Measurements from ENCODE around the gene TMEM205. TPM values are rescaled to one million over a fixed set of nuclear protein-coding genes. Genes with fewer than 3 reads are reported as not detected.
A peak's percentile ranks its signal among the peaks of the same experiment; 100 is the strongest.

Gene TMEM205
- total and polyA plus RNA-seq, 7 experiments from 2014 or later = 19.5 to 81.0 (median 33.1) TPM

DNA sequence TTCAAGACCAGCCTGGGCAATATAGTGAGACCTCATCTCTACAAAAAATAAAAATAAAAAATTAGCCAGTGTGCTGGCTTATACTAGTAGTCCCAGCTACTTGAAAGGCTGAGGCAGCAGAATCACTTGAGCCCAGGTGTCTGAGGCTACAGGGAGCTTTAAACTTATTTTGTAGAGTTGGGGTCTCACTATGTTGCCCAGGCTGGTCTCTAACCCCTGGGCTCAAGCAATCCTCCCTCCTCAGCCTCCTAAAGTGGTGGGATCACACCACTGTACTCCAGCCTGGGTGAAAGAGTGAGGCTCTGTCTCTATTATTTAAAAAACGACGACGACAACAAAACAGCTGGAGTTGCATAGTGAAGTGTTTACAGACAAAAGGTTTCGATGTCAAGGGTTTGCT lies 14.6 kb downstream of the TMEM205 start:
- Histone ChIP-seq H3K4me1 (ENCODE audit: control insufficient read depth in 2 of 2, insufficient read depth in 2 of 2, low read length in 2 of 2) (no peaks in the 10 kb centered on the region), H3K4me3 (ENCODE audit: low read length) (no peak overlapping the region), H3K36me3 (ENCODE audit: control insufficient read depth in 2 of 3, insufficient read depth in 3 of 3, low read length in 3 of 3) (peaks cover 0 to 21% (median 6%) of the 10 kb centered on the region in 3 experiments), H3K9me3 (ENCODE audit: control insufficient read depth in 2 of 3, low read length in 3 of 3) (no peaks in the 10 kb centered on the region), H3K27me3 (ENCODE audit: control insufficient read depth in 2 of 2, insufficient read depth in 2 of 2, low read length in 2 of 2) (no peaks in the 10 kb centered on the region), H3K27ac (ENCODE audit: low read depth, low read length) (no peak overlapping the region)
- ChIA-PET CTCF (no interaction called here), POLR2A (no interaction called here)
- Mint-ChIP-seq H3K36me3 (peaks cover 11 to 52% (median 29%) of the 10 kb centered on the region in 5 donors), H3K27me3 (no peaks in the 10 kb centered on the region), H3K9me3 (no peaks in the 10 kb centered on the region), H3K4me1 (no peaks in the 10 kb centered on the region), H3K4me3 (no peak overlapping the region), H3K27ac (no peak overlapping the region)
- no peak for DNase-seq
- intact Hi-C loops (cut with micrococcal nuclease) = no loop called here
- ATAC-seq = no peak

DNA sequence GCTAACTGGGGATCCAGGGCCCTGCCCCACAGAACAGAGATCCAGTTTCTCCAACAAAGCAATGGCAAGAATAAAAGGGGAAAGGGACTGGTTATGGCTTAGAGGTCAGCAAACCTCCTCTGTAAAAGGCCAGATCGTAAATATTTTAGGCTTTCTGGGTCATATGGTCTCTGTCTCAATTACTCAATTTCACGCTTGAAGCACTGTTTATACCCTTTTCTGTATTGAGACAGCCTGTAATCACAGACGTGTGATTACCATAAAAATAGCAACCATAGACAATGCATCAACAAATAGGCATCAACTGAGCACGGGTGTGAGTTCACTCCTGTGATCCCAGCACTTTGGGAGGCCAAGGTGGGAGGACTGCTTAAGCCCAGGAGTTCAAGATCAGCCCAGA lies 15.9 kb downstream of the TMEM205 start:
- intact Hi-C loops (cut with micrococcal nuclease) = no loop called here
- no peak for ATAC-seq

DNA sequence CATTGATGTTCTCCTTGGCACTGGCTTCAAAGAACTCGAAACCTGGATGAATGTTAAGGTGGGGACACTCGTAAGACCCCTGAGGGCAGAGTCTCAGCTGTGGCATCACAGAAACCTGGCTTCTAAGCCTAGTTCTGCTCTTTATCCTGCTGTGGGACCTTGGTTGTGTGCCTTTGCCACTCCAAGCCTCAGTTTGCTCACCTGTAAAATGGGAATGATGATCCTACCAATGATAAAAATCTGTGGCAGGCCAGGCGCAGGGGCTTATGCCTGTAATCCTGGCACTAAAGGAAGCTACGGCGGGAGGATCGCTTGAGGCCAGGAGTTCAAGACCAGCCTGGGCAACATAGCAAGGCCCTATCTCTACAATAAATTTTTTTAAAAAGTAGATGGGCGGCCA lies 20.5 kb downstream of the TMEM205 start:
- H3K27me3 ChIP-seq (ENCODE audit: control insufficient read depth in 2 of 2, insufficient read depth in 2 of 2, low read length in 2 of 2) = no peaks in the 10 kb centered on the region
- H3K4me3 ChIP-seq (ENCODE audit: low read length) = no peak overlapping the region
- Mint-ChIP-seq H3K27me3 (peaks cover 0 to 2% (median 0%) of the 10 kb centered on the region in 5 donors), H3K4me3 (no peak overlapping the region), H3K4me1 (peaks cover 12 to 32% (median 17%) of the 10 kb centered on the region in 7 donors), H3K36me3 (peaks cover 0 to 16% (median 11%) of the 10 kb centered on the region in 5 donors), H3K9me3 (no peaks in the 10 kb centered on the region), H3K27ac (peak overlapping the region in 1 of 9 donors; percentile 43)
- ATAC-seq (no peak), DNase-seq (no peak)
- POLR2A ChIA-PET = interaction anchor here (0.6 to 1.6 kb wide), 2 partner anchors 56 to 1237 kb away, joined by 3 to 4 read pairs; no protein-coding TSS in a partner anchor
- H3K27ac ChIP-seq (ENCODE audit: low read depth, low read length) = no peak overlapping the region
- intact Hi-C loops (cut with micrococcal nuclease) = no loop called here
- peaks cover 0 to 12% of the 10 kb centered on the region in 2 donors for H3K4me1 ChIP-seq (ENCODE audit: control insufficient read depth in 2 of 2, insufficient read depth in 2 of 2, low read length in 2 of 2)
- CTCF ChIA-PET = interaction anchor here (0.7 kb wide), 1 partner anchor 42 kb away, joined by 3 read pairs; no protein-coding TSS in a partner anchor
- H3K9me3 ChIP-seq (ENCODE audit: control insufficient read depth in 2 of 3, low read length in 3 of 3) = no peaks in the 10 kb centered on the region
- peaks cover 0 to 3% (median 0%) of the 10 kb centered on the region in 3 experiments for H3K36me3 ChIP-seq (ENCODE audit: control insufficient read depth in 2 of 3, insufficient read depth in 3 of 3, low read length in 3 of 3)

More for the DNA sequence above, 15.9 kb downstream of the TMEM205 start:
- Mint-ChIP-seq H3K9me3 (no peaks in the 10 kb centered on the region), H3K4me3 (no peak overlapping the region), H3K27me3 (no peaks in the 10 kb centered on the region), H3K27ac (peak overlapping the region in 1 of 9 donors; percentile 17), H3K36me3 (peaks cover 5 to 38% (median 17%) of the 10 kb centered on the region in 5 donors), H3K4me1 (no peaks in the 10 kb centered on the region)
- H3K9me3 ChIP-seq (ENCODE audit: control insufficient read depth in 2 of 3, low read length in 3 of 3) = no peaks in the 10 kb centered on the region
- no peak for DNase-seq
- peaks cover 0 to 14% (median 3%) of the 10 kb centered on the region in 3 experiments for H3K36me3 ChIP-seq (ENCODE audit: control insufficient read depth in 2 of 3, insufficient read depth in 3 of 3, low read length in 3 of 3)
- H3K27me3 ChIP-seq (ENCODE audit: control insufficient read depth in 2 of 2, insufficient read depth in 2 of 2, low read length in 2 of 2) = no peaks in the 10 kb centered on the region
- no peak overlapping the region for H3K4me3 ChIP-seq (ENCODE audit: low read length)
- ChIA-PET POLR2A (no interaction called here), CTCF (no interaction called here)
- H3K4me1 ChIP-seq (ENCODE audit: control insufficient read depth in 2 of 2, insufficient read depth in 2 of 2, low read length in 2 of 2) = no peaks in the 10 kb centered on the region
- H3K27ac ChIP-seq (ENCODE audit: low read depth, low read length) = no peak overlapping the region

DNA sequence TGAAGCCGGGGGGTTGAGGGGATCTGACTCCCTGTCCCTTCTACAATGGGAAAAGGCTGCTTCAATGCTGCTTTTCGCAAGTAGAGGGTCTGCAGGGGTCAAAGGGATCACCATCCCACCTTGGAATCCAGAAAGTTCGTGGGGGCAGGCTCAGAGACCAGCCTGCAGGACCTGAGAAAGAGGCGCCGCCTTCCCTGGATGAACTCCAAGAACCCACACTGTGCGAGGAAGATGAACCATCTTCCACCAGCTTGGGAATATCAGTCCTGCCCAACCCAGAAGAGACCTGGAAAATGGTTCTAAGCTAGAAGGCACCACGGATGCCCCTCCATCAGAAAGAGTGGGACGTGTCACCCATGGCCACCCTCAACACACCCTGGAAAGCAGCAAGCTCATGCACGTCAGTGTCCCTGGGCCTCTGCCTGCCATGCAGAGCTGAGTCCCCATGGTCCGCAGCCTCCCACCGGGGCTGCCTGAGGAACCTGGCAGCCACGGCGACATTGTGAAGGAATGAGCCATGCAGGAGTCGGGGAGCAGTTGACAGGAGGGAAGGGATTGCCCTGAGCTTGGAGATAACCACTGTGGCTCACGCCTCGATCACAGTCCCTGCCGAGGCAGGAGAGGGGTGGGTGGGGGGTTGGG lies 21.2 kb downstream of the TMEM205 start:
- H3K36me3 ChIP-seq (ENCODE audit: control insufficient read depth in 2 of 3, insufficient read depth in 3 of 3, low read length in 3 of 3) = peaks cover 0 to 3% (median 0%) of the 10 kb centered on the region in 3 experiments
- no peak overlapping the region for H3K4me3 ChIP-seq (ENCODE audit: low read length)
- CTCF ChIA-PET = interaction anchor here (0.6 kb wide), 1 partner anchor 34 kb away, joined by 5 read pairs; no protein-coding TSS in a partner anchor
- no peak overlapping the region for H3K27ac ChIP-seq (ENCODE audit: low read depth, low read length)
- POLR2A ChIA-PET = interaction anchor here (0.6 to 1.7 kb wide), 3 partner anchors 22 to 1237 kb away, joined by 3 to 4 read pairs (median 4); partner anchors contain the start of genes CCDC159 and TMEM205
- intact Hi-C loops (cut with micrococcal nuclease) = no loop called here
- peaks cover 12 to 32% (median 17%) of the 10 kb centered on the region in 7 donors for H3K4me1 Mint-ChIP-seq
- no peak for ATAC-seq
- H3K27ac Mint-ChIP-seq = peak overlapping the region in 6 of 9 donors; percentile 54 to 92 (median 66)
- H3K9me3 Mint-ChIP-seq = no peaks in the 10 kb centered on the region
- DNase-seq = no peak
- no peaks in the 10 kb centered on the region for H3K9me3 ChIP-seq (ENCODE audit: control insufficient read depth in 2 of 3, low read length in 3 of 3)
- peaks cover 0 to 12% of the 10 kb centered on the region in 2 donors for H3K4me1 ChIP-seq (ENCODE audit: control insufficient read depth in 2 of 2, insufficient read depth in 2 of 2, low read length in 2 of 2)
- H3K4me3 Mint-ChIP-seq = peak overlapping the region in 3 of 10 donors; percentile 47 to 77 (median 72)
- H3K36me3 Mint-ChIP-seq = peaks cover 0 to 11% (median 7%) of the 10 kb centered on the region in 5 donors
- H3K27me3 ChIP-seq (ENCODE audit: control insufficient read depth in 2 of 2, insufficient read depth in 2 of 2, low read length in 2 of 2) = no peaks in the 10 kb centered on the region
- H3K27me3 Mint-ChIP-seq = peaks cover 0 to 7% (median 0%) of the 10 kb centered on the region in 5 donors

DNA sequence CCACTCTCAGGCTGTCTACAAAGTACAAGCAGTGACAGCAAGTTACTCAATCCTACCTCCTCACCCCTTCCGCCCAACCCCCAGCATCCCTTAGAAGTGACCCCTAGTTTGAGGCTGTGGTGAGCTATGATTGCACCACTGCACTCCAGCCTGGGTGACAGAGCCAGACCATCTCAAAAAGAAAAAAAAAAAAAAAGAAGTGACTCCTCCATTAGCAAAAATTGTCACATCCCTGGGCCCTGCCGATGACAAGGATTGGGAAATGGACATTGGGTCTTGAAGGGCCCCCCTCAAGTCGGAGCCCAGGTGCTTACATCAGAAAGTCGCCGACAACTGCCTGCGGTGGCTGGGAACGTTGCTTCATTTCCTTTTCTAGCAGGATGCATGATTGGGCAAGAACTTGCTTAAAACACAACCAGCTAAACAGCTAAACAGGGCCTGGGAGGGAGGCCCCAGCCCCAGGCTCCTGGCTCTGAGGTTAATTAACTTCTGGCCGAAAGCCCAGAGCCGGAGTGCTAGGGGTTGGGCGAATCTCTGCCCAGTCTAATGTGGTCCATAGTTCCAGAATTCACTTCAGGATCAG lies 21.9 kb downstream of the TMEM205 start:
- H3K9me3 ChIP-seq (ENCODE audit: control insufficient read depth in 2 of 3, low read length in 3 of 3) = no peaks in the 10 kb centered on the region
- H3K4me1 Mint-ChIP-seq = peaks cover 12 to 32% (median 17%) of the 10 kb centered on the region in 7 donors
- POLR2A ChIA-PET = interaction anchor here (1.6 to 1.7 kb wide), 2 partner anchors 22 to 57 kb away, joined by 4 read pairs; partner anchors contain the start of genes CCDC159 and TMEM205
- ATAC-seq = peak; percentile 79
- intact Hi-C loops (cut with micrococcal nuclease) = no loop called here
- H3K36me3 ChIP-seq (ENCODE audit: control insufficient read depth in 2 of 3, insufficient read depth in 3 of 3, low read length in 3 of 3) = peaks cover 0 to 3% (median 0%) of the 10 kb centered on the region in 3 experiments
- no peak overlapping the region for H3K27ac ChIP-seq (ENCODE audit: low read depth, low read length)
- peak in 7 of 9 donors; percentile 18 to 38 (median 23) for DNase-seq
- H3K27me3 ChIP-seq (ENCODE audit: control insufficient read depth in 2 of 2, insufficient read depth in 2 of 2, low read length in 2 of 2) = no peaks in the 10 kb centered on the region
- no peaks in the 10 kb centered on the region for H3K9me3 Mint-ChIP-seq
- peak overlapping the region; percentile 47 to 77 (median 62) for H3K4me3 Mint-ChIP-seq
- CTCF ChIA-PET = no interaction called here
- peak overlapping the region in 7 of 9 donors; percentile 54 to 92 (median 69) for H3K27ac Mint-ChIP-seq
- H3K4me3 ChIP-seq (ENCODE audit: low read length) = no peak overlapping the region
- peaks cover 0 to 13% (median 0%) of the 10 kb centered on the region in 5 donors for H3K27me3 Mint-ChIP-seq
- peaks cover 0 to 10% (median 5%) of the 10 kb centered on the region in 5 donors for H3K36me3 Mint-ChIP-seq
- peaks cover 0 to 12% of the 10 kb centered on the region in 2 donors for H3K4me1 ChIP-seq (ENCODE audit: control insufficient read depth in 2 of 2, insufficient read depth in 2 of 2, low read length in 2 of 2)

DNA sequence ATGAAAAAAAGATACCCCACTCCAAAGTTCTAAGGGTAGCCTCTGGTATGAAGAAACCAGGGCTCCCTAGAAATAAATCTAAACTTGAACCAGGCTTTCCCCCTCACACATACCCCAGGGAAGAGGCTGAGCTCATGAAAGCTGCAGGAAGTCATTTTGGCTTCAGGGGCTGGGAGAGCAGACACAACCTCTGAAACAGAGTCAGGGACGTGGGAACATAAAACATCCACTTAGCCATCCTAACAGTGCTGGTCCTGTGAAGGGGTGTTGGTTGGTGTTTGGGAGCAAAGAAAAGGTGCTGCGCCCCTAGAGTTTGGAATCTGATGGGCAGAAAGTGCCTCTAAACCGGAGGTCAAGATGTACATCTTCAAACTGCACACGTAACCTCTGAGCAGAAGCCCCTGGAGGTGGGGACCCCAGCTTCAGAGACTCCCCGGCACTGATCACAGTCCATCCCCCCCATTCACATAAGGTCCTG lies 22.4 kb downstream of the TMEM205 start:
- Mint-ChIP-seq H3K4me1 (peaks cover 12 to 32% (median 17%) of the 10 kb centered on the region in 7 donors), H3K27me3 (peaks cover 0 to 13% (median 0%) of the 10 kb centered on the region in 5 donors), H3K4me3 (peak overlapping the region in 8 of 10 donors; percentile 47 to 77 (median 61)), H3K27ac (peak overlapping the region in 6 of 9 donors; percentile 56 to 92 (median 73)), H3K36me3 (peaks cover 0 to 10% (median 5%) of the 10 kb centered on the region in 5 donors), H3K9me3 (no peaks in the 10 kb centered on the region)
- POLR2A ChIA-PET = interaction anchor here (1.7 kb wide), 1 partner anchor 23 kb away, joined by 4 read pairs; the partner anchor contains the start of genes CCDC159 and TMEM205
- Histone ChIP-seq H3K9me3 (ENCODE audit: control insufficient read depth in 2 of 3, low read length in 3 of 3) (no peaks in the 10 kb centered on the region), H3K27ac (ENCODE audit: low read depth, low read length) (no peak overlapping the region), H3K36me3 (ENCODE audit: control insufficient read depth in 2 of 3, insufficient read depth in 3 of 3, low read length in 3 of 3) (peaks cover 0 to 3% (median 0%) of the 10 kb centered on the region in 3 experiments), H3K4me1 (ENCODE audit: control insufficient read depth in 2 of 2, insufficient read depth in 2 of 2, low read length in 2 of 2) (peaks cover 0 to 12% of the 10 kb centered on the region in 2 donors), H3K27me3 (ENCODE audit: control insufficient read depth in 2 of 2, insufficient read depth in 2 of 2, low read length in 2 of 2) (no peaks in the 10 kb centered on the region), H3K4me3 (ENCODE audit: low read length) (no peak overlapping the region)
- CTCF ChIA-PET = no interaction called here
- intact Hi-C loops (cut with micrococcal nuclease) = no loop called here
- DNase-seq (no peak), ATAC-seq (no peak)

All from naive thymus-derived CD4-positive, alpha-beta T cell (primary cell).